LNCAP (cell line): Measurements from ENCODE around the gene WFS1.

ENCODE experiments used
- TF ChIP-seq, protein P1 (sequence below): fragments of 450-650 bp; IDR thresholded peaks from 2 replicates; pipeline ENCODE4 v1.5.1; 2017; ENCODE audit warnings: mild to moderate bottlenecking

The WFS1 gene

DNA sequence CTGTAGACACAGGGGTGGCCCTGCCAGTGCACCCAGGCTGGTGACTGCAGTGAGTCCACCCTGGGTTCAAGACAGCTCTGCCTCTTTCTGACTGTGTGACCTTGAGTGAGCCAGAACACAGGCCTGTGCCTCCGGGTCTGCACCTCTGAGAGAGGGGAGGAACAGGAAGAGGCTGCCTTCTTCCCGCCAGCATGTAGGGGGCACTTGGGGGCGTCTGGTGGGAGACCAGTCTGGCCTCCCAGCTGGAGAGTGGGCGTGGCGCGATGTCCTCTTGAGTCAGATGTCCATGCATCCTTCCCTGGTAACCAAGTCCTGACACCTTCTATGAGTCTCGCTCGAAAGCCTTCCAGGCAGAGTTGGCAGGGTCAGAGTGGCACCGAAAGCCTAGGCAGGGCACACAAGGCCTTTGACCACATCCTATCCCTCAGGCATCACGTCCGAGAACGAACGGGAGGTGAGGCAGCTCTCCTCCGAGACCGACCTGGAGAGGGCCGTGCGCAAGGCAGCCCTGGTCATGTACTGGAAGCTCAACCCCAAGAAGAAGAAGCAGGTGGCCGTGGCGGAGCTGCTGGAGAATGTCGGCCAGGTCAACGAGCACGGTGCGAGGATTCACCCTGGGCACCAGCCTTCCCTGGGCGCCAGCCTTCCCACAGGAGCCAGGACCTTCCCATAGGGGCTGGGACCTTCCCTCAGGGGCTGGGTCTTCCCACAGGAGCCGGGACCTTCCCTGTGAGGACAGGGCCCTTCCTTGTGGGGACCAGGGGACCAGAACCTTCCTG is 21.3 kb downstream of the WFS1 start:
- TF ChIP-seq, protein P1, sequence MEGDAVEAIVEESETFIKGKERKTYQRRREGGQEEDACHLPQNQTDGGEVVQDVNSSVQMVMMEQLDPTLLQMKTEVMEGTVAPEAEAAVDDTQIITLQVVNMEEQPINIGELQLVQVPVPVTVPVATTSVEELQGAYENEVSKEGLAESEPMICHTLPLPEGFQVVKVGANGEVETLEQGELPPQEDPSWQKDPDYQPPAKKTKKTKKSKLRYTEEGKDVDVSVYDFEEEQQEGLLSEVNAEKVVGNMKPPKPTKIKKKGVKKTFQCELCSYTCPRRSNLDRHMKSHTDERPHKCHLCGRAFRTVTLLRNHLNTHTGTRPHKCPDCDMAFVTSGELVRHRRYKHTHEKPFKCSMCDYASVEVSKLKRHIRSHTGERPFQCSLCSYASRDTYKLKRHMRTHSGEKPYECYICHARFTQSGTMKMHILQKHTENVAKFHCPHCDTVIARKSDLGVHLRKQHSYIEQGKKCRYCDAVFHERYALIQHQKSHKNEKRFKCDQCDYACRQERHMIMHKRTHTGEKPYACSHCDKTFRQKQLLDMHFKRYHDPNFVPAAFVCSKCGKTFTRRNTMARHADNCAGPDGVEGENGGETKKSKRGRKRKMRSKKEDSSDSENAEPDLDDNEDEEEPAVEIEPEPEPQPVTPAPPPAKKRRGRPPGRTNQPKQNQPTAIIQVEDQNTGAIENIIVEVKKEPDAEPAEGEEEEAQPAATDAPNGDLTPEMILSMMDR = no peak

- TF ChIP-seq, protein P1 = no peak
Measured at GRCh38 chr4:6291784-6292297, 22.2 kb downstream of the WFS1 start.

DNA sequence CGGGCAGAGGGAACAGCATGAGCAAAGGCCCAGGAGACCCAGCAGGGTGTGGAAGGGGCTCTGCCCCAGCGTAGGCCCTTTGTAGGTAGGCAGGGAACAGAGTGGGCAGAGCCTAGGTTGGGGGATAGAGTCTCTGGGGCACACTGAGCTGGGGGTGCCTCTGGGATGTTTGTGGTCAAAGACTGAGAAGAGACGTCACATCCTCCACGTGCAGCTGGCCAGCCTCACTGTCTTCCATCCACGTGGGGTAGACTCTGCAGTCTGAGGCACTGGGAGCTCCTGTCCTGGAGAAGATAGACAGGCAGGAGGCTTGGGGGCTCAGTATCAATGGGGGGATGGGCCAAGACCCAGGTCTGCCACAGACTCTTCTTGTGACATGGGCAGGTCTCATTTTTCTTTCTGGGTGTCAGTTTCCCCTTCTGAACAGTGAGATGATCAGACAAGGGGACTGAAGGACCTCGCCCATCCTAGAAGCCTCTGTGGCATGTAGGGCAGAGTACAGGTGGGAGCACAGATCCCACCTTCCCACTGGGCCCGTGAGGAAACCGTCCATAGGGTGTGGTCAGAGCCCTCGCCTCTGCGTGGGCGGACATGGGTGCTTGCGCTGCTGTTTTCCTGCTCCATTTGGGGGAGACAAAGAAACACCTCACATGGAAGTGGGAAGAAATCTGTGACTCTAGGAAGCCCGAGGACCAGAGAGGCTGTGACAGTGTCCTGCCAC is 22.9 kb downstream of the WFS1 start:
- TF ChIP-seq, protein P1 = no peak

GRCh38 chr4:6293097-6293445 is 23.4 kb downstream of the WFS1 start:
- TF ChIP-seq, protein P1 = no peak

GRCh38 chr4:6293661-6294060 is 24.0 kb downstream of the WFS1 start:
- TF ChIP-seq, protein P1 = no peak

- TF ChIP-seq, protein P1 = no peak
Measured at GRCh38 chr4:6294705-6295421, 25.2 kb downstream of the WFS1 start.

GRCh38 chr4:6295495-6295894 is 25.8 kb downstream of the WFS1 start:
- TF ChIP-seq, protein P1 = no peak
